Colonic mucosa (tissue), 4 donors: ENCODE data around the gene ARMC6. TPM values are rescaled to one million over a fixed set of nuclear protein-coding genes. Genes with fewer than 3 reads are reported as not detected.

Experiments
- DNase-seq: peaks from one replicate; pipeline ENCODE4 v3.0.0-alpha.2; 2020
- H3K27ac ChIP-seq: fragments of 200-600 bp; one replicate; pipeline ENCODE4 v1.8.0; 2021
- H3K27me3 ChIP-seq: fragments of 200-600 bp; one replicate; pipeline ENCODE4 v1.8.0; 2021
- H3K36me3 ChIP-seq: fragments of 200-600 bp; one replicate; pipeline ENCODE4 v1.8.0; 2021
- H3K4me1 ChIP-seq: fragments of 200-600 bp; one replicate; pipeline ENCODE4 v1.8.0; 2021; ENCODE audit warnings: mild to moderate bottlenecking
- H3K4me3 ChIP-seq: fragments of 200-600 bp; one replicate; pipeline ENCODE4 v1.8.0; 2021
- H3K9ac ChIP-seq, 2 donors: one replicate each; pipeline ENCODE4 v1.7.0; 2013; ENCODE audit warnings: control low read depth in 2 of 2, low read depth in 2 of 2, low read length in 2 of 2
- H3K9me3 ChIP-seq: fragments of 200-600 bp; one replicate; pipeline ENCODE4 v1.8.0; 2021
- intact Hi-C: fragments of 100-400 bp; cut with DNase I; formaldehyde crosslinking; loops from one replicate; pipeline ENCODE4 v1.14.1; 2022
- total RNA-seq, 2 donors: library from RNA; stranded (reverse); fragmentation: NEBNext Ultra II Directional in 1 of 2; extraction: Animal tissue kit (Norgen Biotek cat#: 25700) in 1 of 2; gene quantifications; one replicate each; pipeline ENCODE4 v1.2.1, GENCODE V29; 2021
- TF ChIP-seq, protein P1 (sequence below): fragments of 200-600 bp; IDR thresholded peaks from one replicate; pipeline ENCODE4 v1.8.0; 2022; ENCODE audit warnings: antibody characterized with exemption, mild to moderate bottlenecking
- donor health status: healthy.
- donor health status: DM: no; HTN: no; CAD: no.
- donor health status: DM: no; HTN: no; CAD: no.

Gene ARMC6
- total RNA-seq, 2 donors from 2014 or later: 15.0 to 29.4 TPM

DNA sequence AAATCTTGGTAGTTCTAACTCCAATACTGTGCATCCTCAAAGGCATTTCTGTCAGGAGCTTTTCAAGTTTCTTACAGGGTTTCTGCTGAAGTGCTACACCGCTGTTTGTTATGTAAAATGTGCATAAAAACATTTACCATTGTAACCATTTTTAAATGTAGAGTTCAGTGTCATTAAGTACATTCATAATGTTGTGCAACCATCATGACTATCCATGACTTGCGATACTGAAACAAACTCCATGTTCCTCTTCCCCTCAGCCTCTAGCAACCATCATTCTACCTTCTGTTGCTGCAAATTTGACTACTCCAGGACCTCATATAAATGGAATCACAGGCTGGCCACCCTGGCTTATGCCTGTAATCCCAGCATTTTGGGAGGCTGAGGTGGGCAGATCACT lies 16.0 kb downstream of the ARMC6 start:
- H3K4me1 ChIP-seq: no peaks in the 10 kb centered on the region
- H3K36me3 ChIP-seq: peaks cover 3% of the 10 kb centered on the region
- no peak overlapping the region for H3K4me3 ChIP-seq
- H3K27me3 ChIP-seq: no peaks in the 10 kb centered on the region
- H3K9ac ChIP-seq: no peak overlapping the region
- DNase-seq: no peak
- intact Hi-C loops: no loop called here
- TF ChIP-seq, protein P1, sequence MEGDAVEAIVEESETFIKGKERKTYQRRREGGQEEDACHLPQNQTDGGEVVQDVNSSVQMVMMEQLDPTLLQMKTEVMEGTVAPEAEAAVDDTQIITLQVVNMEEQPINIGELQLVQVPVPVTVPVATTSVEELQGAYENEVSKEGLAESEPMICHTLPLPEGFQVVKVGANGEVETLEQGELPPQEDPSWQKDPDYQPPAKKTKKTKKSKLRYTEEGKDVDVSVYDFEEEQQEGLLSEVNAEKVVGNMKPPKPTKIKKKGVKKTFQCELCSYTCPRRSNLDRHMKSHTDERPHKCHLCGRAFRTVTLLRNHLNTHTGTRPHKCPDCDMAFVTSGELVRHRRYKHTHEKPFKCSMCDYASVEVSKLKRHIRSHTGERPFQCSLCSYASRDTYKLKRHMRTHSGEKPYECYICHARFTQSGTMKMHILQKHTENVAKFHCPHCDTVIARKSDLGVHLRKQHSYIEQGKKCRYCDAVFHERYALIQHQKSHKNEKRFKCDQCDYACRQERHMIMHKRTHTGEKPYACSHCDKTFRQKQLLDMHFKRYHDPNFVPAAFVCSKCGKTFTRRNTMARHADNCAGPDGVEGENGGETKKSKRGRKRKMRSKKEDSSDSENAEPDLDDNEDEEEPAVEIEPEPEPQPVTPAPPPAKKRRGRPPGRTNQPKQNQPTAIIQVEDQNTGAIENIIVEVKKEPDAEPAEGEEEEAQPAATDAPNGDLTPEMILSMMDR: no peak
- H3K9me3 ChIP-seq: no peaks in the 10 kb centered on the region
- H3K27ac ChIP-seq: no peak overlapping the region

DNA sequence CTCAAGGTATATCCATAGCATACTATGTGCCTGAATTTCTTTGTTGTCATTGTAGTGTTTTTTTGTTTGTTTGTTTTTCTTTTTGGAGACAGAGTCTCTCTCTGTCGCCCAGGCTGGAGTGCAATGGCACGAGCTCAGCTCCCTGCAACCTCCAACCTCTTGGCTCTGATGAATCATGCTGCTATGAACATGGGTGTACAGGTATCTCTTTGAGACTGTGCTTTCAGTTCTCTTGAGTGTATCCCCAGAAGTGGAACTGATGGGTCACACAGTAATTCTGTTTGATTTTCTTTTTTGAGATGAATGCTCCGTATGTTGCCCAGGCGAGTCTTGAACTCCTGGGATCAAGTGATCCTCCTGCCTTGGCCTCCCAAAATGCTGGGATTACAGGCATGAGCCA lies 16.7 kb downstream of the ARMC6 start:
- Histone ChIP-seq H3K9ac (no peak overlapping the region), H3K4me1 (no peaks in the 10 kb centered on the region), H3K27me3 (no peaks in the 10 kb centered on the region), H3K9me3 (no peaks in the 10 kb centered on the region), H3K27ac (no peak overlapping the region), H3K36me3 (peaks cover 10% of the 10 kb centered on the region), H3K4me3 (no peak overlapping the region)
- DNase-seq: no peak
- intact Hi-C loops: no loop called here
- TF ChIP-seq, protein P1: no peak

DNA sequence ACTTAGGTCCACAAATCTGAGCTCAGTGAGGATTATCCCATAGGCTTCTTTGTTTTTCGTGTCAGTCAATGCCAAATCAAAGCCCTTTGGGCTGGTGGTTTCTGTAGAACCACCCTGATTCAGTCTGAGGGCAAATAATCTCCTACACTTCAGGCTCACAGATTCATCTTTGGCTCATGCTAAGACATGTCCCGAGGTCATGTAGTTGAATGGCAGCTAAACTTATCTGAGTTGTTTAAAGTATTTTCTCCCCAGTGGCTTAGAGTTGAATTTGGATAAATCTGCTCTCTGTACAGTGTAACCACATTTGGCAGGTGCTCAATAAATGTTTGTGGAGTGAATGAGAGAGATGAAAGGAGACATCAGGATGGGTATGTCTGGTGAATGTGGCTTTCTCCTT lies 17.3 kb downstream of the ARMC6 start:
- Histone ChIP-seq H3K27me3 (no peaks in the 10 kb centered on the region), H3K4me1 (no peaks in the 10 kb centered on the region), H3K27ac (no peak overlapping the region), H3K9me3 (no peaks in the 10 kb centered on the region), H3K9ac (no peak overlapping the region), H3K36me3 (peaks cover 10% of the 10 kb centered on the region), H3K4me3 (no peak overlapping the region)
- intact Hi-C loops: no loop called here
- TF ChIP-seq, protein P1: no peak
- DNase-seq: no peak

DNA sequence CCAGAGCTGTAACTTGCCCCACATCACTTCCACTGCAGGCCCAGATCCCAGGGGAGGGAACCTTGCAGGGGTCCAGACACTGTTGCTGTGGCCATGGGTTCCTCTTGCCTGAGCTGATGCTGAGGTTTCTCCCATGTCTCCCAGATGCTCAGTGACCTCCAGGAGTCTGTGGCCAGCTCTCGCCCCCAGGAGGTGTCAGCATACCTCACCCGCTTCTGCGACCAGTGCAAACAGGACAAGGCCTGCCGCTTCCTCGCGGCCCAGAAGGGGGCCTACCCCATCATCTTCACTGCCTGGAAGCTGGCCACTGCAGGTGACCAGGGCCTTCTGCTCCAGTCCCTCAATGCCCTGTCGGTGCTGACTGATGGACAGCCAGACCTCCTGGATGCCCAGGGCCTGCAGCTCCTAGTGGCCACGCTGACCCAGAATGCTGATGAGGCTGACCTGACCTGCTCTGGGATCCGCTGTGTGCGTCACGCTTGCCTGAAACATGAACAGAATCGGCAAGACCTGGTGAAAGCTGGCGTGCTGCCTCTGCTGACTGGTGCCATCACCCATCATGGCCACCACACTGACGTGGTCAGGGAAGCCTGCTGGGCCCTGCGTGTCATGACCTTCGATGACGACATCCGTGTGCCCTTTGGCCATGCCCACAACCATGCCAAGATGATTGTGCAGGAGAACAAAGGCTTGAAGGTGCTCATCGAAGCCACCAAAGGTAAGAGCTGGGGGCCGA lies 18.2 kb downstream of the ARMC6 start:
- H3K36me3 ChIP-seq: peaks cover 10% of the 10 kb centered on the region
- H3K9ac ChIP-seq: no peak overlapping the region

DNA sequence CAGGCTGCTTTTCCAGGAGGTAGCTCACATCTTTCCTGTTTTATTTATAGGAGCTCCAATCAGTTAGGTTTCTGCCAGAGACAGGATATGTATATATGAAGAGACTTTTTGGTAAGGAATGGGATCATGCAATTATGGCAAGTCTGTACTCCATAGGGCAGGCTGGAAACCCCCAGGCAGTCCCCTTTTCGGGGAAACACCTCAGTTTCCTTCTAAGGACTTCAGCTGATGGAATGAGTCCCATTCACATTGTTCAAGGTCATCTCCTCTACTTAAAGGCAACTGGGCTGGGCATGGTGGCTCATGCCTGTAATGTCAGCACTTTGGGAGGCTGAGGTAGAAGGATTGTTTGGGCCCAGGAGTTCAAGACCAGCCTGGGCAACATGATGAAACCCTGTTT lies 19.5 kb downstream of the ARMC6 start:
- Histone ChIP-seq H3K9ac (no peak overlapping the region), H3K27ac (no peak overlapping the region), H3K27me3 (no peaks in the 10 kb centered on the region), H3K4me1 (no peaks in the 10 kb centered on the region), H3K9me3 (no peaks in the 10 kb centered on the region), H3K36me3 (peaks cover 10% of the 10 kb centered on the region), H3K4me3 (no peak overlapping the region)
- no peak for DNase-seq
- TF ChIP-seq, protein P1: no peak
- intact Hi-C loops: no loop called here

More for the DNA sequence above, 18.2 kb downstream of the ARMC6 start:
- Histone ChIP-seq H3K4me3 (no peak overlapping the region), H3K27me3 (no peaks in the 10 kb centered on the region), H3K9me3 (no peaks in the 10 kb centered on the region), H3K4me1 (no peaks in the 10 kb centered on the region), H3K27ac (no peak overlapping the region)
- no peak for DNase-seq
- intact Hi-C loops: no loop called here
- TF ChIP-seq, protein P1: no peak
